ENCODE measurements around the gene RALGAPA1.

DNA sequence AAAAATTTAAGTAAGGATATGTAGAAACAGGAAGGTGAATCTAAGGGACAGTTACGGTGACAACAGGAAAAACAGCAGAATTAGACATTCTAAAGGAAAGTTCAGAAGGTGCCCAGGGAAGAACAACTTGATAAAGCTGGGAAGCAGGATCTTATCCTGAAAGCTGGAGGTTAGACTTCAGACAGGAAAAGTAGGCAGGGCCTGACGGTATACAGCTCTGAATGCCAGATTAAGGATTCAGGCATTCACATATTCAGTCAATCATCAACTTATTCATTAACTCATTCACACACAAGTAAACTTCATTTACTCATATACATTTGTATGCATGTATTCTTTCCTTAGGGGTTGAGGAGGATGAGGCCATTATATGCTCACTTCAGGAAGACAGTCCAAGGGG is 81.3 kb downstream of the RALGAPA1 start:
- TF ChIP-seq, protein P1, sequence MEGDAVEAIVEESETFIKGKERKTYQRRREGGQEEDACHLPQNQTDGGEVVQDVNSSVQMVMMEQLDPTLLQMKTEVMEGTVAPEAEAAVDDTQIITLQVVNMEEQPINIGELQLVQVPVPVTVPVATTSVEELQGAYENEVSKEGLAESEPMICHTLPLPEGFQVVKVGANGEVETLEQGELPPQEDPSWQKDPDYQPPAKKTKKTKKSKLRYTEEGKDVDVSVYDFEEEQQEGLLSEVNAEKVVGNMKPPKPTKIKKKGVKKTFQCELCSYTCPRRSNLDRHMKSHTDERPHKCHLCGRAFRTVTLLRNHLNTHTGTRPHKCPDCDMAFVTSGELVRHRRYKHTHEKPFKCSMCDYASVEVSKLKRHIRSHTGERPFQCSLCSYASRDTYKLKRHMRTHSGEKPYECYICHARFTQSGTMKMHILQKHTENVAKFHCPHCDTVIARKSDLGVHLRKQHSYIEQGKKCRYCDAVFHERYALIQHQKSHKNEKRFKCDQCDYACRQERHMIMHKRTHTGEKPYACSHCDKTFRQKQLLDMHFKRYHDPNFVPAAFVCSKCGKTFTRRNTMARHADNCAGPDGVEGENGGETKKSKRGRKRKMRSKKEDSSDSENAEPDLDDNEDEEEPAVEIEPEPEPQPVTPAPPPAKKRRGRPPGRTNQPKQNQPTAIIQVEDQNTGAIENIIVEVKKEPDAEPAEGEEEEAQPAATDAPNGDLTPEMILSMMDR (IDR thresholded peaks at IDR 0.05), result no peak
- no peak for TF ChIP-seq POLR2A (IDR thresholded peaks at IDR 0.05)

Data from right lobe of liver (tissue), 4 donors.